Immature natural killer cell (primary cell): ENCODE measurements around the gene UNC5C. TPM values are rescaled to one million over a fixed set of nuclear protein-coding genes. Genes with fewer than 3 reads are reported as not detected.

Experiments
- DNase-seq, 3 donors: peaks; one replicate each; pipeline ENCODE4 v3.0.0; 2022; ENCODE audit warnings: mixed read lengths in 1 of 3
- H3K27ac Mint-ChIP-seq, 6 donors: one replicate each; pipeline ENCODE4 v1.8.0; 2020; ENCODE audit warnings: mixed read lengths in 6 of 6, mild to moderate bottlenecking in 5 of 6, inconsistent platforms in 4 of 6, moderate library complexity in 3 of 6
- H3K27me3 Mint-ChIP-seq, 3 donors: one replicate each; pipeline ENCODE4 v1.8.0; 2020 to 2021; ENCODE audit warnings: low read depth in 3 of 3, mild to moderate bottlenecking in 3 of 3, mixed read lengths in 3 of 3, moderate library complexity in 3 of 3, inconsistent platforms in 1 of 3
- H3K36me3 Mint-ChIP-seq, 3 donors: one replicate each; pipeline ENCODE4 v1.8.0; 2020; ENCODE audit warnings: mixed read lengths in 3 of 3, inconsistent platforms in 2 of 3, mild to moderate bottlenecking in 2 of 3
- H3K4me1 Mint-ChIP-seq, 2 donors: one replicate each; pipeline ENCODE4 v1.8.0; 2020; ENCODE audit warnings: inconsistent platforms in 2 of 2, mild to moderate bottlenecking in 2 of 2, mixed read lengths in 2 of 2, moderate library complexity in 1 of 2
- H3K4me3 Mint-ChIP-seq, 5 donors: one replicate each; pipeline ENCODE4 v1.8.0; 2020; ENCODE audit warnings: mild to moderate bottlenecking in 5 of 5, mixed read lengths in 5 of 5, inconsistent platforms in 3 of 5, moderate library complexity in 3 of 5
- H3K9me3 Mint-ChIP-seq, 6 donors: one replicate each; pipeline ENCODE4 v1.8.0; 2020; ENCODE audit warnings: mild to moderate bottlenecking in 6 of 6, mixed read lengths in 6 of 6, inconsistent platforms in 4 of 6, moderate library complexity in 3 of 6
- polyA plus RNA-seq, 3 donors: library from polyadenylated mRNA; unstranded; fragments of 300-500 nt; fragmentation: Illumina TruSeq; gene quantifications; one replicate each; pipeline ENCODE4 v1.2.3, GENCODE V29; 2021

Gene UNC5C
- polyA plus RNA-seq, 3 donors from 2014 or later = not detected

DNA sequence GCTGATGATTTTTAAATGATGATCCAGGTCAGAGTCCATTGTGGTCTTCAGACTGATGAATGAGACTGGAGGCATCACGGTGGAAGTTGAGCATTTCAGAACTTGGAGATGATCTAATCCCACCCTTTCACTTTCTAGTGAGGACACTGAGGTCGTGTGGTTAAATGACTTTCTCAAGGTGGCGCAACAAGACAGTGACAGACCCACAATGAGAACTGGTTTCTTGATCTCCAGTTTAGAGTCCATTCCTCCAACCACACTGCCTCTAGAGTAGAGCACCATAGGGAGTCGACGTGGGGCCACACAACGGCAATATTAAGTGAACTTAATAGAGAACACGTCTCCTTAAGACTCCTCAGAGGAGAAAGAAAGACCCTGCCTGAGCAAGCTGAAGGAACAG is 381.0 kb downstream of the UNC5C start:
- Mint-ChIP-seq H3K27me3 (peaks cover 0 to 2% (median 0%) of the 10 kb centered on the region in 3 donors), H3K4me3 (no peak overlapping the region), H3K36me3 (no peaks in the 10 kb centered on the region), H3K4me1 (peaks cover 6 to 13% of the 10 kb centered on the region in 2 donors), H3K9me3 (peaks cover 0 to 4% (median 0%) of the 10 kb centered on the region in 6 donors), H3K27ac (no peak overlapping the region)
- DNase-seq = no peak

DNA sequence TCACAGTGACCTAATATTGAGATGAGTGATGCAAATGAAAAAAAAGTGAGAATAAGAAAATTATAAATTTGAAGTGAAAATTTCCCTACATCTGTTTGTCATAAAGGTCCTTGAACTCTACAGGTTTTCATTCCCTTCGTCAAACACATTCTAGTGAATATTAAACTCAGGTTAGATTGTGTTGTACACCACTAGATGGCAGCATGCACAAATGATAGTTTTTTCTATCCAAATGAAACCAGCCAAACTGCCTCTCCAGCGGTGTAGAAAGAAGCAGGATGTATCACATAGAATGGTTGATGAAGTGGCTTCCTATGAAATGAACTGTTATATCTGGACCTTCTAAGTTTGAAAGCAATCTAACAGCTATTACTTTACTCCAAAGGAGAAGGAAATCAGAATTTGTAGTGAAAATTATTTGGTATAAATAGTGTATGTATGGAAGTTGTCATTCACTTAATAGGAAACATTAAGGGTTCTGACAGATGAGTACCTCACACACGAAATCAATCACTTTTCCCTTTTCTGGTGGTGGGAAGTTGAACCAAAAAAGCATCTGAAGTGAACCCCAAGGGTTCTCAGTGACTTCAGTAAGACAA is 382.7 kb downstream of the UNC5C start:
- Mint-ChIP-seq H3K4me3 (no peak overlapping the region), H3K27me3 (peaks cover 0 to 3% (median 2%) of the 10 kb centered on the region in 3 donors), H3K9me3 (peaks cover 0 to 4% (median 0%) of the 10 kb centered on the region in 6 donors), H3K4me1 (peaks cover 20 to 31% of the 10 kb centered on the region in 2 donors), H3K27ac (no peak overlapping the region), H3K36me3 (no peaks in the 10 kb centered on the region)
- DNase-seq = peak; percentile 43 to 52 (median 46)

DNA sequence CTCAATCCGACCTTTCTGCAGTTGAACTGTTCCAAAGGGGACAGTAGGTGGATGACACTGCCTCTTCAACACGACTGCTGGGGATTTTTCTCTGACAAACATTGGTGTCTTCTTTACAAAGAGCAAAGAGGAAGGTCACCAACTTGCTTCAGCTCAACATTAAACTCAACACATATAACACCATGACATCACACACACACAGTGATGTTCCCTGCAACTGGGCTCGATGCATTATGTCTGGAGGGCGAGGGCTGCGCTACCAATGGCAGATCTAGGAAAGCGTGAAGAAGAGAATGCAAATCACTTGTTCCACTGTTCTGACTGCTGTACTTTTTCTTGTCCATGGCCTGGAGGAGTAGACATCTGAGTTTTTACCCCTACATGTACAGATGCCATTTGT is 385.9 kb downstream of the UNC5C start:
- H3K27ac Mint-ChIP-seq = peak overlapping the region in 1 of 6 donors; percentile 56

DNA sequence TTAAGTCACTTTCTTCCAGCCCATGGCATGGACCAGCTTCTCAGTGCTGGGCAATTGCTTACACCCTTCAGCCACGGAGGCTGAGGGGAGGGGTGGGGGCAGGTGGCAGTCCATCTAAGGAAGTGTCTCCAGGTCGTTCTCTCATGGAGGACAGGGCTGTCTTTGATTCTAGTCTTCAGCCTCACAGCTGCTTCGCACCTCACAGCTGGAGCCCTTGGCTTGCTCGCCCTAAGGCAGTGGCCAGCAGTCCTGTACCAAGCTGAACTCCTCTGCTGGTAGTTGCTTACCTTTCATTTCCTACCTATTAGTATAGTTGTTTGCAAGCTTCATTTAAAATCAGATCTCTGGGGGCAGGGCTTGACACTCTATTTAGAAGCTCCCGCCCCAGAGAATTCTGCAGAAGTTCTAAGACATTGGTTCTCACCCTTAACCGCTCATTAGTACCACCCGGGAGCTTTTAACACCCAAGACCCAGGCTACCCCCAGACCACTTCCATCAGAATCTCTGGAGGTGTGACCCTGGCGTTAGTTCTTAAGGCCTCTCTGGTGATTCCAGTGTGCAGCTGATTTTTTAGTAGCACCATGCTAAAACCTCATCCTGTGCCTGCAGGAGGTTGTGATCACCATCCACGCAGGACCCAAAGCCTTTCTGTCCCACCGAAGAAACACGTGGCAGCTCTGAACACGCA is 386.8 kb downstream of the UNC5C start:
- peaks cover 44 to 56% of the 10 kb centered on the region in 2 donors for H3K4me1 Mint-ChIP-seq
- peak overlapping the region in 5 of 6 donors; percentile 4 to 81 (median 56) for H3K27ac Mint-ChIP-seq
- peak overlapping the region; percentile 18 to 66 (median 36) for H3K4me3 Mint-ChIP-seq
- peaks cover 0 to 1% (median 0%) of the 10 kb centered on the region in 6 donors for H3K9me3 Mint-ChIP-seq
- peak; percentile 43 to 58 (median 43) for DNase-seq
- H3K27me3 Mint-ChIP-seq = peaks cover 0 to 5% (median 2%) of the 10 kb centered on the region in 3 donors
- H3K36me3 Mint-ChIP-seq = peaks cover 0 to 5% (median 0%) of the 10 kb centered on the region in 3 donors

More for the DNA sequence above, 385.9 kb downstream of the UNC5C start:
- no peak overlapping the region for H3K4me3 Mint-ChIP-seq
- H3K27me3 Mint-ChIP-seq = peaks cover 2 to 5% (median 2%) of the 10 kb centered on the region in 3 donors
- H3K4me1 Mint-ChIP-seq = peaks cover 44 to 56% of the 10 kb centered on the region in 2 donors
- no peak for DNase-seq
- H3K9me3 Mint-ChIP-seq = peaks cover 0 to 3% (median 0%) of the 10 kb centered on the region in 6 donors
- H3K36me3 Mint-ChIP-seq = peaks cover 0 to 5% (median 0%) of the 10 kb centered on the region in 3 donors

DNA sequence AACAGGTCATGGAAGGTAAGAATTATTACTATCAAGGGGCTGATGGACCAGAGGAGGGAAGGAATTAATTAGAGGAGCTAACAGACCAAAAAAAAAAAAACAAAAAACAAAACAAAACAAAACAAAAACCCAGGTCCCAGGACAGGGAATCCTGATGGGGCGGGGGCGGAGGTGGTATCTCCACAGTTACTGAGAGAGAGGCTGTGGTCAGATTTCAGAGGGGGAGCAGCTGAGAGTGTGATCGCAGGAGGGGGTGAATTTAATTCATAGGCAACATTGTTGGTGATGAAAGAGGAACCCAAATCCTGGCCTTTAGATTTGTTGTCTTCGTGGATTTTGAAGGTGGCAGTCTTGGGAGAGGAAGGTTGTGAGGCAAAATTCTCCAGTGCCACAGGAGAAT is 389.4 kb downstream of the UNC5C start:
- H3K4me1 Mint-ChIP-seq = peaks cover 58 to 66% of the 10 kb centered on the region in 2 donors
- DNase-seq = no peak
- H3K36me3 Mint-ChIP-seq = peaks cover 0 to 5% (median 0%) of the 10 kb centered on the region in 3 donors
- H3K9me3 Mint-ChIP-seq = peaks cover 0 to 1% (median 0%) of the 10 kb centered on the region in 6 donors
- H3K27ac Mint-ChIP-seq = peak overlapping the region in 3 of 6 donors; percentile 11 to 38 (median 32)
- peaks cover 0 to 8% (median 5%) of the 10 kb centered on the region in 3 donors for H3K27me3 Mint-ChIP-seq
- H3K4me3 Mint-ChIP-seq = peak overlapping the region in 4 of 5 donors; percentile 47 to 62 (median 56)

DNA sequence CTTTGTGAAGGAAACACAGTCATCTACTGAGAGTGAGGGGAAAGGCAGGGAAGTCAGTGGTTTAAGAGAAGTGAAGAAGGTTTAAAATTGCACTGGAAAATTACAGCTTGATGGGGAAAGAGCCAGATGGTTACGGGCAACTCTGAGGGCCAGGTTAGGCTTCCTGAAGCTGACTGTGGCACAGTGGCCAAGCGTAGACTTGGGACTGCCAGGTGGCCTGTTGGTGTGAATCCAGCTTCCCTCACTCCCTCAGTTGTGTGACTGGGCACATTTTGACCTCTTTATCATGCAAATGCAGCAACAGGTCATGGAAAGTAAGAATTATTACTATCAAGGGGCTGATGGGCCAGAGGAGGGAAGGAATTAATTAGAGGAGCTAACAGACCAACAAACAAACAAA is 390.1 kb downstream of the UNC5C start:
- Mint-ChIP-seq H3K36me3 (peaks cover 0 to 5% (median 0%) of the 10 kb centered on the region in 3 donors), H3K9me3 (peaks cover 0 to 1% (median 0%) of the 10 kb centered on the region in 6 donors), H3K4me1 (peaks cover 58 to 66% of the 10 kb centered on the region in 2 donors), H3K4me3 (peak overlapping the region in 1 of 5 donors; percentile 29), H3K27me3 (peaks cover 0 to 10% (median 5%) of the 10 kb centered on the region in 3 donors), H3K27ac (peak overlapping the region in 1 of 6 donors; percentile 47)
- DNase-seq = no peak

DNA sequence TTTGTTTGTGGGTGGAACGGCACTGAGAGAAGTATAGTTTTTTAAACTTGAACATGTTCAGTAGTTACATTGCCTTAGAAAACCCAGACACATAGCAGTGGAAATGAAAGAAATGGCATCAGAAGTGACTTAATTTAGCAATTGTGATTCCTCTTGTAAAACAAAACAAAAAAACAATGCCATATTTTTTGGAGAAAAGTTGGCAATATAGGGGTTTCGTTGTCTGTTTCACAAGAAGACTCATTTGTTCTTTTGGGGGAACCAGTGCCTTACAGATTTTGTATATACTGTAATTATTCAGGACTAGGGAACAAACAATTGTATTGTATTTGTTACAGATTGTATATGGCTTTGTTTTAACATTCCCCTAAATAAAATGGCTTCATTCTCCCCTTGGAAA is 390.7 kb downstream of the UNC5C start:
- no peak overlapping the region for H3K27ac Mint-ChIP-seq
- no peak for DNase-seq
- peaks cover 57 to 63% of the 10 kb centered on the region in 2 donors for H3K4me1 Mint-ChIP-seq
- peaks cover 0 to 10% (median 5%) of the 10 kb centered on the region in 3 donors for H3K27me3 Mint-ChIP-seq
- H3K36me3 Mint-ChIP-seq = peaks cover 0 to 5% (median 0%) of the 10 kb centered on the region in 3 donors
- no peak overlapping the region for H3K4me3 Mint-ChIP-seq
- H3K9me3 Mint-ChIP-seq = peaks cover 0 to 1% (median 0%) of the 10 kb centered on the region in 6 donors

DNA sequence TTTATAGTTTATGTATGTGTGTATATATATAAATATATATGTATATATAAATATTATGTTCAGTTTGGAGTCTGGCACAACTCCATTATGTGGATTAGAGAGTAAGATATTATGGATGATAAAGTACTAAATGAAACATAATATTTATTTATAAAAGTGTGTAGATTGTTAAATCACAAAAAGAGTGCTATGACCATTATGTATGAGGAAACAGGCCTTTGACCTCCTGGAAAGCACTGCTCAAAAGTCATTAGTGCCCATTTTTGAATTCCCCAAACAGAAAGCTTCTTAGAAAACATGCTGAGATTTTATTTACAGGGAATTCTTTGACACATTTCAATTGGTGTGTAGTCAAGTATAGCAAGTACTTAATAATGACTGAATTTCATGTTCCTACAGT is 391.2 kb downstream of the UNC5C start:
- no peak overlapping the region for H3K4me3 Mint-ChIP-seq
- peaks cover 0 to 10% (median 5%) of the 10 kb centered on the region in 3 donors for H3K27me3 Mint-ChIP-seq
- no peak for DNase-seq
- no peak overlapping the region for H3K27ac Mint-ChIP-seq
- H3K9me3 Mint-ChIP-seq = peaks cover 0 to 1% (median 0%) of the 10 kb centered on the region in 6 donors
- peaks cover 53 to 59% of the 10 kb centered on the region in 2 donors for H3K4me1 Mint-ChIP-seq
- peaks cover 0 to 5% (median 0%) of the 10 kb centered on the region in 3 donors for H3K36me3 Mint-ChIP-seq

DNA sequence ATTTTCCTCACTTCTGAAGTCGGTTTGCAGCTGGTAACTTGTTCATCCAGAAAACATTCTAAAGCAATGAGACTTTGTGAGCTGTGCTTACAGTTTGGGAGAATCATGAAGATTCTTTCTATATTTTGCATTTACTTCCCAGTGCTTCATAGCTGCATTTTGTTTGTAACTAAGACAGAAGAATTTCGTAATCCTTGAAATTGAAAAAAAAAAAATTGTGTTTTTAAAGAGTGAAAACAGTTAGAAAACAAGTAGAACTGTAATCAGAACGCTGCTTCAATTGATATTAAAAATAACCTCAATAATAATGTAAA is 392.4 kb downstream of the UNC5C start:
- H3K4me3 Mint-ChIP-seq = peak overlapping the region; percentile 56 to 72 (median 67)

DNA sequence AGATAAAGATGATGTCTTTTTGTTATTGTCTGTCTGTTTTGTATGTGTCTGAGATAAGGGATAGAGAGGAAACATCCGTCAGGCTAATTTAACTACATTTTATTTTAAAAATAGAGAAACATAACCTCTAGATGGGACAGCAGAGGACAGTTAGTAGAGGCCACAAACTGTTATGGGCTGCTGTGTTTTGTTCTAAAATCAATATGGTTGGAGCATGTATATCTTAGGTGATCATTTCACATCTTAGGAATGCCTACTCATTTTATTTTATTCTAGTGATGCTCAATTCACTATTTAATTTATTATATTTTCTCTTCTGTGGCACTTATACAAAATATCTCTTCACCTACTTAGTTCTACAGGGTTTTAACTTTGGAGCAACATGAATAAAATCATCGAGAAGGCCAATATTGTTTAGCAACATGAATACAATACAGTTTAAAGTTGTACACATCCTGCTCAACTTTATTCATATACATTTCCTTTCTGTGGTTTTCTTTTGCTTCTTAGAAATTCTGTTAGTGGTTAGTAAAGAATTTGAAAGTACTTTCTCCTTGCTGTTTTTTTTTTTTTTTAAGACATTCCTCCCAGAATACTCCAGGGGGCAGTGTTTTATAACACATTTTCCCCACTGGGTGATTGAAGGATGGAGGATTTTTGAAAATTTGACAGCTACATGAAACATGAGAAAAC is 392.9 kb downstream of the UNC5C start:
- peaks cover 0 to 1% (median 0%) of the 10 kb centered on the region in 6 donors for H3K9me3 Mint-ChIP-seq
- H3K4me3 Mint-ChIP-seq = peak overlapping the region; percentile 56 to 72 (median 67)
- peaks cover 0 to 5% (median 0%) of the 10 kb centered on the region in 3 donors for H3K36me3 Mint-ChIP-seq
- peak; percentile 42 to 55 (median 43) for DNase-seq
- H3K4me1 Mint-ChIP-seq = peaks cover 39 to 42% of the 10 kb centered on the region in 2 donors
- peak overlapping the region in 4 of 6 donors; percentile 19 to 81 (median 49) for H3K27ac Mint-ChIP-seq
- peaks cover 0 to 10% (median 4%) of the 10 kb centered on the region in 3 donors for H3K27me3 Mint-ChIP-seq

More for the DNA sequence above, 392.4 kb downstream of the UNC5C start:
- no peak for DNase-seq
- H3K4me1 Mint-ChIP-seq = peaks cover 44 to 47% of the 10 kb centered on the region in 2 donors
- peaks cover 0 to 5% (median 0%) of the 10 kb centered on the region in 3 donors for H3K36me3 Mint-ChIP-seq
- H3K27me3 Mint-ChIP-seq = peaks cover 0 to 10% (median 1%) of the 10 kb centered on the region in 3 donors
- H3K27ac Mint-ChIP-seq = peak overlapping the region in 1 of 6 donors; percentile 34
- peaks cover 0 to 1% (median 0%) of the 10 kb centered on the region in 6 donors for H3K9me3 Mint-ChIP-seq

DNA sequence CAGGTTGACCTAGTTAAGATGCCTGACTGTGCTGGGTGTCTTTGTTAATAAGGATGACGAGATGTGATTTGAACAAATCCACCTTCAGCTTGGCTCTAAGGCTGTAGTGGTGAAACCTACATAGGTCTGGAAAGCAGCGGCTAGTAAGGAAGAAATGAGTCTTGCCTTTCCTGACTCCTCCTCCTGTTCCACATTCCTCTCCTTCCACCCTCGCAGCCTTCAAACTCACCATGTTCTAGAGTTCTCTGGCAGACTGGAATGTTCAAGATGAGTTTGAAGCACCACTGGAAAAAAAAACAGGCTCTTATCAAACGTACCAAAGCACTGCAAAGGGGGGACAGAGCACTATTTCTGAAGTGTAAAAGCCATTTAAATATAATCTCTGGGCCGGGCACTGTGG is 395.6 kb downstream of the UNC5C start:
- no peak for DNase-seq
- H3K9me3 Mint-ChIP-seq = no peaks in the 10 kb centered on the region
- H3K4me1 Mint-ChIP-seq = peaks cover 16 to 19% of the 10 kb centered on the region in 2 donors
- H3K27ac Mint-ChIP-seq = no peak overlapping the region
- no peak overlapping the region for H3K4me3 Mint-ChIP-seq
- peaks cover 0 to 8% (median 2%) of the 10 kb centered on the region in 3 donors for H3K27me3 Mint-ChIP-seq
- no peaks in the 10 kb centered on the region for H3K36me3 Mint-ChIP-seq

DNA sequence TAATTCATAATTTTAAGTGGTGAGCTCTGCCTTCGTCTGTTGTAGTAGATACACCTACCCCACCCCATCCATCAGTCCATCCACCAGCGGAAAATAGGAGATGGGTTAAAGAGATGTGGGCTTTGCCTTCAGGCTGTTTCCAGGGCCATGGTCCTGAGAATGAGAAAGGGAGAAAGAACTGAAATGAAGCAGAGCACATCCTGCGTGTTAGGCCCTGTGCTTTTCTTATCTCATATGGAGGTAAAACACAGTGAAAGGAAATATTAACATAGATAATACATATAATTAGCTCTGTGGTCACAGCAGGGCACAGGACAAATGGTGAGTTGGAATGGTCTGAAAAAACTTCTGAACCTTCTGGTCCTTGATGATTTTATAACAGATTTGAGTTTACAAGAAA is 397.5 kb downstream of the UNC5C start:
- Mint-ChIP-seq H3K36me3 (no peaks in the 10 kb centered on the region), H3K27me3 (peaks cover 0 to 5% (median 2%) of the 10 kb centered on the region in 3 donors), H3K9me3 (no peaks in the 10 kb centered on the region), H3K4me1 (peaks cover 14% of the 10 kb centered on the region in 2 donors), H3K27ac (no peak overlapping the region), H3K4me3 (no peak overlapping the region)
- DNase-seq = no peak

DNA sequence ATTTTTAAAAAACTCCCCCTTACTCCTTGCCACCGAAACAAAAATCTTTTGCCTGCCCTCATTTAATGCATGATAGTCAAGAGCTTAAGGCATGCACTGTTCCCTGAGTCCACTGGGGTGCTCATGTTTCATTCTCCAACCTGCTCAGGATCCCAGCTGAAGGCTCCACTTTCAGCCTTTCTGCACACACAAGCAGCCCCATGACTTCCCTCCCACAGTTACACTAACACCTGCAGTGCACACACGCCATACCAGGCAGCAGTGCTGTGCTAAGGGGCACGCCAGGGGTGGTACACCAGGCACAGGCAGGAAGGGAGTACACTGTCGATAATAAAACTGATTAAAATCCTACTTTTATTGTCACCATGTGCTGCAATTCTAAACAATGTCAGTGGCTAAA is 405.8 kb downstream of the UNC5C start:
- no peak overlapping the region for H3K27ac Mint-ChIP-seq
- H3K4me3 Mint-ChIP-seq = no peak overlapping the region
- H3K9me3 Mint-ChIP-seq = peaks cover 0 to 8% (median 4%) of the 10 kb centered on the region in 6 donors
- no peak for DNase-seq
- no peaks in the 10 kb centered on the region for H3K4me1 Mint-ChIP-seq
- peaks cover 0 to 1% (median 0%) of the 10 kb centered on the region in 3 donors for H3K27me3 Mint-ChIP-seq
- no peaks in the 10 kb centered on the region for H3K36me3 Mint-ChIP-seq
